Sigmoid colon (tissue), 4 donors: ENCODE results near the gene PRIMA1.

Experiments used
- CTCF ChIP-seq, 4 experiments: fragments of 450-650 bp in 3 of 4; fragments of 200-600 bp in 1 of 4; IDR thresholded peaks; one replicate each; pipeline ENCODE4 v1.5.1; 2016 to 2019; ENCODE audit warnings: antibody characterized with exemption in 4 of 4, mild to moderate bottlenecking in 3 of 4, moderate library complexity in 2 of 4
- EP300 ChIP-seq, 4 donors: sonication (generic); formaldehyde crosslinking; IDR thresholded peaks; one replicate each; pipeline ENCODE4 v1.6.1; 2017; ENCODE audit warnings: antibody characterized with exemption in 4 of 4
- POLR2A ChIP-seq, 2 donors: fragments of 450-650 bp; IDR thresholded peaks; one replicate each; pipeline ENCODE4 v1.6.1; 2016; ENCODE audit warnings: antibody characterized with exemption in 2 of 2, mild to moderate bottlenecking in 2 of 2, moderate library complexity in 2 of 2
- POLR2AphosphoS5 ChIP-seq, 4 donors: sonication (generic); formaldehyde crosslinking; IDR thresholded peaks; one replicate each; pipeline ENCODE4 v1.6.1; 2017; ENCODE audit warnings: antibody characterized with exemption in 4 of 4

- TF ChIP-seq POLR2AphosphoS5 (IDR thresholded peaks at IDR 0.05) (no peak), POLR2A (IDR thresholded peaks at IDR 0.05) (no peak), CTCF (IDR thresholded peaks at IDR 0.05) (no peak), EP300 (IDR thresholded peaks at IDR 0.05) (no peak)
These were observed 43.4 kb downstream of the PRIMA1 start for GRCh38 chr14:93744876-93745275.
